ENCODE measurements around the gene PILRB.

DNA sequence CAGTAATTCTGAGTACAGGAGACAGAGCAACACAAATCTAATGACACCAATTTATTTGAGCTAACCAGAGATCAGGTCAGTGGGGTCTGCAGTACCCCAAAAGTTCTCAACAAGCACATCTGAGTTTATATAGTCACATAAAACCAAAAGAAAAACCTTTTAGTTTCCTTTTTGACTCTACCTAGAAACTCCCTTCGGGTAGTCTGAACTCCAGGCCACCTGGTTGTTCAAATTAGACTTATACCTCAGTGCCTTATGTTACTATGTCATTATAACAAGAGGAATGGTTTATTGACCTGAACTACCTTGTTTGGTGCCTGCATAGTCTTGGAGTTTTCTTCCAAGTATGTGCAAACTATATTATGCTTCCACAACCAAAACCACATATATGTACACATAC, 56.0 kb downstream of the PILRB start:
- no peak for TF ChIP-seq JUND (IDR thresholded peaks at IDR 0.05)
- TF ChIP-seq, protein P1, sequence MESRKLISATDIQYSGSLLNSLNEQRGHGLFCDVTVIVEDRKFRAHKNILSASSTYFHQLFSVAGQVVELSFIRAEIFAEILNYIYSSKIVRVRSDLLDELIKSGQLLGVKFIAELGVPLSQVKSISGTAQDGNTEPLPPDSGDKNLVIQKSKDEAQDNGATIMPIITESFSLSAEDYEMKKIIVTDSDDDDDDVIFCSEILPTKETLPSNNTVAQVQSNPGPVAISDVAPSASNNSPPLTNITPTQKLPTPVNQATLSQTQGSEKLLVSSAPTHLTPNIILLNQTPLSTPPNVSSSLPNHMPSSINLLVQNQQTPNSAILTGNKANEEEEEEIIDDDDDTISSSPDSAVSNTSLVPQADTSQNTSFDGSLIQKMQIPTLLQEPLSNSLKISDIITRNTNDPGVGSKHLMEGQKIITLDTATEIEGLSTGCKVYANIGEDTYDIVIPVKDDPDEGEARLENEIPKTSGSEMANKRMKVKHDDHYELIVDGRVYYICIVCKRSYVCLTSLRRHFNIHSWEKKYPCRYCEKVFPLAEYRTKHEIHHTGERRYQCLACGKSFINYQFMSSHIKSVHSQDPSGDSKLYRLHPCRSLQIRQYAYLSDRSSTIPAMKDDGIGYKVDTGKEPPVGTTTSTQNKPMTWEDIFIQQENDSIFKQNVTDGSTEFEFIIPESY (IDR thresholded peaks at IDR 0.05; ENCODE audit: extremely low read depth, insufficient replicate concordance, low read length), result no peak
- TF ChIP-seq CEBPB (IDR thresholded peaks at IDR 0.05; ENCODE audit: low read depth), result no peak
- TF ChIP-seq, protein P2, sequence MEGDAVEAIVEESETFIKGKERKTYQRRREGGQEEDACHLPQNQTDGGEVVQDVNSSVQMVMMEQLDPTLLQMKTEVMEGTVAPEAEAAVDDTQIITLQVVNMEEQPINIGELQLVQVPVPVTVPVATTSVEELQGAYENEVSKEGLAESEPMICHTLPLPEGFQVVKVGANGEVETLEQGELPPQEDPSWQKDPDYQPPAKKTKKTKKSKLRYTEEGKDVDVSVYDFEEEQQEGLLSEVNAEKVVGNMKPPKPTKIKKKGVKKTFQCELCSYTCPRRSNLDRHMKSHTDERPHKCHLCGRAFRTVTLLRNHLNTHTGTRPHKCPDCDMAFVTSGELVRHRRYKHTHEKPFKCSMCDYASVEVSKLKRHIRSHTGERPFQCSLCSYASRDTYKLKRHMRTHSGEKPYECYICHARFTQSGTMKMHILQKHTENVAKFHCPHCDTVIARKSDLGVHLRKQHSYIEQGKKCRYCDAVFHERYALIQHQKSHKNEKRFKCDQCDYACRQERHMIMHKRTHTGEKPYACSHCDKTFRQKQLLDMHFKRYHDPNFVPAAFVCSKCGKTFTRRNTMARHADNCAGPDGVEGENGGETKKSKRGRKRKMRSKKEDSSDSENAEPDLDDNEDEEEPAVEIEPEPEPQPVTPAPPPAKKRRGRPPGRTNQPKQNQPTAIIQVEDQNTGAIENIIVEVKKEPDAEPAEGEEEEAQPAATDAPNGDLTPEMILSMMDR (IDR thresholded peaks at IDR 0.05 in 2 of 3, conservative IDR thresholded peaks at IDR 0.05 in 1 of 3; ENCODE audit: borderline replicate concordance in 1 of 3, insufficient read depth in 1 of 3, low read depth in 2 of 3, low read length in 2 of 3), result no peak
- no peak for TF ChIP-seq EGR1 (IDR thresholded peaks at IDR 0.05; ENCODE audit: low read depth)
- TF ChIP-seq ZNF274 (IDR thresholded peaks at IDR 0.05; ENCODE audit: low read depth, low read length), result no peak
- no peak for TF ChIP-seq POLR2AphosphoS5 (IDR thresholded peaks at IDR 0.05; ENCODE audit: low read depth, low read length)
